ENCODE data around the gene KREMEN1.

Gene KREMEN1

DNA sequence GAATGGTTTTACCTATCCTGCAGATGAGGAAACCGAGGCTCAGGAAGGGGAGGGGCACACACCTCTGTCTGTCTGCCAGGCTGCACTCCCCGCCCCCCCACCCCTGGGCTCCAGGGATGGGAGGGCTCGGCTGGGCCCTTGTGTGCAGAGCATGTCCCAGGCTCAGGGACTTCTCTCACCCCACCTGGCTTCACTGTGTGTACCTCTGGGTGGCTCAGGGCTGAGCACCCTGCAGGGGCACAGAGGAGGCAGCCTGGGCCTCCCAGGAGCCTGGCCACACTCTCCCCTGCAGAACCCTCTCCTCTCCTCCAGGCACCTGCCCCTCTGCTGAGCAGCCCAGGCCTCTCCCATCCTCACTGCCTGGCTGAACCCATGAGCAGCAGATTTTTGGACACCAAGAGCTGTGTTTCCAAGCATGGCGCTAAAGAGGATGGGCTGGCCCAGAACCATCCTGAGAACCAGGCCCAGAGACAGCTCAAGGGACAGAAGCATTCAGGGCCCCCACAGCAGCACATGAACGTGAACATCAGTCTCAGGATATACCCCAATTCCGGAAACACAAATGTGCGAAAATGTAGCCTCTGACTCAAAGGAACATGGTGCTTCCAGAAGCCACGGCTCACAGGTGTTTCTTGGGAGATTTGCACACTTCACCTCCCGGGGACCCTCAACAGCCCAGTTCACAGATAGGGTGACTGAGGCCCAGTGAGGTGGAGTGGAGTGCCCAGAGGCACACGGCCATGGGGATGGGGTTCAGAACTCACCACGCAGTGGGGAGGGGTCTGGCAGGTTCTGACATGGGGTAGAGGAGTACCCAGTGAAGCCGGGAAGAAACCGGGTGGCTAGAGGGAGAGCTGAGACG is 143.4 kb downstream of the KREMEN1 start:
- H3K4me3 ChIP-seq (replicated peaks in 1 of 2; ENCODE audit: low read depth in 2 of 2, low read length in 2 of 2), result no peak overlapping the region
- DNase-seq (ENCODE audit: low read depth in 2 of 2), result no peak
- TF ChIP-seq CTCF (IDR thresholded peaks at IDR 0.05; ENCODE audit: low read depth, low read length), result no peak

- no peak for TF ChIP-seq CTCF (IDR thresholded peaks at IDR 0.05; ENCODE audit: low read depth, low read length)
- DNase-seq (ENCODE audit: low read depth in 2 of 2), result peak; percentile 56 to 61
- H3K4me3 ChIP-seq (replicated peaks in 1 of 2; ENCODE audit: low read depth in 2 of 2, low read length in 2 of 2), result no peak overlapping the region
These were observed 144.2 kb downstream of the KREMEN1 start for GRCh38 chr22:29216873-29217666.
